ENCODE results near the gene RPS19.

The RPS19 gene

GRCh38 chr19:41879670-41880328 is 19.7 kb downstream of the RPS19 start:
- peak overlapping the region; percentile 99 for H3K27ac ChIP-seq (ENCODE audit: low read depth, low read length)

GRCh38 chr19:41880329-41880708 is 20.3 kb downstream of the RPS19 start:
- Histone ChIP-seq H3K79me2 (ENCODE audit: control insufficient read depth, low read length) (peaks cover 55% of the 10 kb centered on the region), H3K9me3 (ENCODE audit: control insufficient read depth, insufficient read depth, low read length) (no peaks in the 10 kb centered on the region), H3K27me3 (ENCODE audit: control insufficient read depth, low read length) (no peaks in the 10 kb centered on the region; the same call in 1 of the 2 replicates), H4K20me1 (ENCODE audit: control insufficient read depth, insufficient read depth, low read depth, low read length) (no peaks in the 10 kb centered on the region), H3K27ac (ENCODE audit: low read depth, low read length) (peak overlapping the region; percentile 99), H3K9me2 (replicated peaks; ENCODE audit: control insufficient read depth, low read length) (no peaks in the 10 kb centered on the region), H3K4me1 (ENCODE audit: control insufficient read depth, low read length) (peaks cover 69% of the 10 kb centered on the region), H3K36me3 (ENCODE audit: control insufficient read depth, low read length) (peaks cover 73% of the 10 kb centered on the region), H3K4me3 (ENCODE audit: low read length) (peak overlapping the region; percentile 91), H3F3A (ENCODE audit: control insufficient read depth, insufficient read depth) (peaks cover 61% of the 10 kb centered on the region), H3K4me2 (ENCODE audit: low read length) (peak overlapping the region; percentile 93)
- TF ChIP-seq CTCF (IDR thresholded peaks at IDR 0.05; ENCODE audit: low read depth, low read length, poor library complexity, severe bottlenecking) (no peak), EZH2phosphoT487 (IDR thresholded peaks at IDR 0.05; ENCODE audit: borderline replicate concordance, low read length) (no peak)

More at GRCh38 chr19:41879670-41880328, 19.7 kb downstream of the RPS19 start:
- peak overlapping the region; percentile 91 for H3K4me3 ChIP-seq (ENCODE audit: low read length)
- no peaks in the 10 kb centered on the region for H3K9me3 ChIP-seq (ENCODE audit: control insufficient read depth, insufficient read depth, low read length)
- H3K27me3 ChIP-seq (ENCODE audit: control insufficient read depth, low read length) = no peaks in the 10 kb centered on the region; the same call in 1 of the 2 replicates
- peak overlapping the region; percentile 93 for H3K4me2 ChIP-seq (ENCODE audit: low read length)
- H3K9me2 ChIP-seq (replicated peaks; ENCODE audit: control insufficient read depth, low read length) = no peaks in the 10 kb centered on the region
- H3K36me3 ChIP-seq (ENCODE audit: control insufficient read depth, low read length) = peaks cover 69% of the 10 kb centered on the region
- H3K79me2 ChIP-seq (ENCODE audit: control insufficient read depth, low read length) = peaks cover 50% of the 10 kb centered on the region
- H3K4me1 ChIP-seq (ENCODE audit: control insufficient read depth, low read length) = peaks cover 68% of the 10 kb centered on the region
- no peak for TF ChIP-seq CTCF (IDR thresholded peaks at IDR 0.05; ENCODE audit: low read depth, low read length, poor library complexity, severe bottlenecking)
- TF ChIP-seq EZH2phosphoT487 (IDR thresholded peaks at IDR 0.05; ENCODE audit: borderline replicate concordance, low read length) = no peak
- peaks cover 64% of the 10 kb centered on the region for H3F3A ChIP-seq (ENCODE audit: control insufficient read depth, insufficient read depth)
- H4K20me1 ChIP-seq (ENCODE audit: control insufficient read depth, insufficient read depth, low read depth, low read length) = no peaks in the 10 kb centered on the region

GRCh38 chr19:41882568-41883462 is 22.8 kb downstream of the RPS19 start, which contains the start of gene ARHGEF1:
TSS of gene ARHGEF1 (plus strand) at chr19:41883184. CDS start at chr19:41888083, 4,899 bp downstream.
- no peaks in the 10 kb centered on the region for H3K9me3 ChIP-seq (ENCODE audit: control insufficient read depth, insufficient read depth, low read length)
- H3K79me2 ChIP-seq (ENCODE audit: control insufficient read depth, low read length) = peaks cover 72% of the 10 kb centered on the region
- peak within 1 kb of the TSS; percentile 99 for H3K27ac ChIP-seq (ENCODE audit: low read depth, low read length)
- H3K27me3 ChIP-seq (ENCODE audit: control insufficient read depth, low read length) = no peaks in the 10 kb centered on the region; the same call in 1 of the 2 replicates
- peaks cover 79% of the 10 kb centered on the region for H3K4me1 ChIP-seq (ENCODE audit: control insufficient read depth, low read length)
- H3F3A ChIP-seq (ENCODE audit: control insufficient read depth, insufficient read depth) = peaks cover 46% of the 10 kb centered on the region
- peak within 1 kb of the TSS; percentile 99 for H3K4me3 ChIP-seq (ENCODE audit: low read length)
- no peaks in the 10 kb centered on the region for H4K20me1 ChIP-seq (ENCODE audit: control insufficient read depth, insufficient read depth, low read depth, low read length)
- peak within 1 kb of the TSS; percentile 87 for H3K4me2 ChIP-seq (ENCODE audit: low read length)
- peaks cover 85% of the 10 kb centered on the region for H3K36me3 ChIP-seq (ENCODE audit: control insufficient read depth, low read length)
- H3K9me2 ChIP-seq (replicated peaks; ENCODE audit: control insufficient read depth, low read length) = no peaks in the 10 kb centered on the region
- no peak for TF ChIP-seq EZH2phosphoT487 (IDR thresholded peaks at IDR 0.05; ENCODE audit: borderline replicate concordance, low read length)

Data from DOHH2 (cell line).